ENCODE results near the gene PADI4.

- no peak for TF ChIP-seq POLR2A (IDR thresholded peaks at IDR 0.05; ENCODE audit: low read depth, low read length)
- no peak for TF ChIP-seq RCOR1 (IDR thresholded peaks at IDR 0.05; ENCODE audit: insufficient replicate concordance, low read length)
- TF ChIP-seq CEBPB (IDR thresholded peaks at IDR 0.05; ENCODE audit: low read depth, low read length): no peak
- no peak for TF ChIP-seq CTCF (conservative IDR thresholded peaks at IDR 0.05; ENCODE audit: low read depth, low read length)
- no peak for TF ChIP-seq NFE2L2 (IDR thresholded peaks at IDR 0.05; ENCODE audit: low read depth, low read length)
- no peak for TF ChIP-seq RAD21 (IDR thresholded peaks at IDR 0.05; ENCODE audit: low read length)
- TF ChIP-seq MAFK (IDR thresholded peaks at IDR 0.05; ENCODE audit: low read depth, low read length): no peak
Measured at GRCh38 chr1:17330856-17331255, 22.9 kb downstream of the PADI4 start.

Measured in IMR-90 (cell line).